GM18505 (cell line): Measurements from ENCODE around the gene CDC45.
"Not testable (repeated sequence)": the region's sequence is repeated elsewhere in the genome, so short reads cannot be mapped to it uniquely, and the experiment has no call there.

ENCODE experiments used
- ATAC-seq: cut with Tn5 transposase; IDR thresholded peaks from one replicate; pipeline ENCODE4 v1.9.1; 2021; ENCODE audit not compliant: unreplicated experiment
- POLR2A ChIP-seq: IDR thresholded peaks from 4 replicates; pipeline ENCODE4 v1.6.1; 2011; ENCODE audit warnings: borderline replicate concordance; ENCODE audit not compliant: insufficient read depth, insufficient read length; ENCODE audit errors: extremely low read depth

The CDC45 gene

GRCh38 chr22:19442166-19442565 lies 37.6 kb upstream of the CDC45 start:
- ATAC-seq: no peak
- TF ChIP-seq POLR2A: no peak

- ATAC-seq: no peak
- TF ChIP-seq POLR2A: no peak
These were observed 36.0 kb upstream of the CDC45 start for GRCh38 chr22:19443544-19444211.

GRCh38 chr22:19445279-19445982 lies 34.3 kb upstream of the CDC45 start:
- not testable (repeated sequence) for ATAC-seq

GRCh38 chr22:19446603-19447329 lies 33.0 kb upstream of the CDC45 start:
- ATAC-seq: no peak
- no peak for TF ChIP-seq POLR2A

GRCh38 chr22:19447330-19448075 lies 32.2 kb upstream of the CDC45 start, which contains the start of gene C22orf39:
Gene C22orf39 (minus strand): TSS chr22:19447711. CDS start chr22:19447688, 23 bp downstream.
- peak; percentile 83 for TF ChIP-seq POLR2A
- ATAC-seq: peak; percentile 79

- no peak for TF ChIP-seq POLR2A
- peak; percentile 37 for ATAC-seq
These were observed 31.6 kb upstream of the CDC45 start for GRCh38 chr22:19448076-19448607.

- TF ChIP-seq POLR2A: no peak
- ATAC-seq: no peak
These were observed 30.8 kb upstream of the CDC45 start for GRCh38 chr22:19448739-19449421.

GRCh38 chr22:19449422-19449767 lies 30.3 kb upstream of the CDC45 start:
- TF ChIP-seq POLR2A: no peak
- ATAC-seq: no peak

GRCh38 chr22:19450363-19451175 lies 29.2 kb upstream of the CDC45 start:
- no peak for TF ChIP-seq POLR2A
- ATAC-seq: no peak

- no peak for TF ChIP-seq POLR2A
- ATAC-seq: no peak
These were observed 28.1 kb upstream of the CDC45 start for GRCh38 chr22:19451570-19451969.

GRCh38 chr22:19453718-19454117 lies 26.0 kb upstream of the CDC45 start:
- no peak for ATAC-seq

GRCh38 chr22:19454156-19454555 lies 25.6 kb upstream of the CDC45 start:
- ATAC-seq: no peak

More at GRCh38 chr22:19453718-19454117, 26.0 kb upstream of the CDC45 start:
- no peak for TF ChIP-seq POLR2A

More at GRCh38 chr22:19454156-19454555, 25.6 kb upstream of the CDC45 start:
- no peak for TF ChIP-seq POLR2A
